HepG2 (cell line): ENCODE measurements around the gene VILL. TPM values are rescaled to one million over a fixed set of nuclear protein-coding genes. Genes with fewer than 3 reads are reported as not detected.
A peak's percentile ranks its signal among the peaks of the same experiment; 100 is the strongest.

ENCODE experiments used
- HOXA3 ChIP-seq: sonication (generic); formaldehyde crosslinking; IDR thresholded peaks from 2 replicates; pipeline ENCODE4 v1.5.0; 2020; ENCODE audit warnings: missing genetic modification reagents
- RFXAP ChIP-seq: sonication (generic); formaldehyde crosslinking; IDR thresholded peaks from 2 replicates; pipeline ENCODE4 v1.4.0; 2020; ENCODE audit warnings: missing genetic modification reagents, borderline replicate concordance
- microRNA-seq: library from miRNA; unstranded; fragments of <30 nt; microRNA quantifications from one replicate; pipeline ENCODE4, GENCODE V29; 2020
- polyA plus RNA-seq, 8 experiments: library from polyadenylated mRNA; depleted of rRNA in 3 of 8; stranded (reverse) in 7 of 8; unstranded in 1 of 8; fragments of >200 nt; fragmentation: Illumina TruSeq in 4 of 8; extraction: Trizol in 4 of 8; gene quantifications; 2 replicates each; pipeline versions ENCODE4 v1.2.1 to v1.2.3, GENCODE V29; 2011 to 2016; ENCODE audit warnings: low read depth in 4 of 8, missing spikeins in 1 of 8, mixed read lengths in 1 of 8; ENCODE audit not compliant: insufficient read depth in 1 of 8
- small RNA-seq, 3 experiments: library from RNA; depleted of rRNA; stranded (forward); fragments of <200 nt; gene quantifications; one replicate each; pipeline ENCODE3, GENCODE V24; 2012; ENCODE audit warnings: low read depth in 2 of 3, low replicate concordance in 1 of 3; ENCODE audit not compliant: insufficient read length in 3 of 3, insufficient read depth in 2 of 3
- total RNA-seq, 5 experiments: library from RNA; depleted of rRNA; stranded (reverse); fragments of >200 nt; fragmentation: Illumina TruSeq; extraction: Trizol; gene quantifications; 2 replicates each; pipeline ENCODE4 v1.2.3, GENCODE V29; 2016; ENCODE audit warnings: low read depth in 1 of 5

VILL gene
- total and polyA plus RNA-seq, 2 of the 13 experiments (the other 11 are each of a cell fraction or from before 2014, with no cell fraction given) = 3.2 to 5.3 TPM

- TF ChIP-seq RFXAP = no peak
- peak; percentile 64 for TF ChIP-seq HOXA3 (CRISPR knock-in tag)
Measured at GRCh38 chr3:38054499-38055001, 64.0 kb downstream of the VILL start (continued).

Small RNAs within 50 kb of the gene (microRNA-seq; reads per million reads assigned to microRNA genes)
- gene MIR26A1 = 6.8 reads per million, percentile 39 among the genes with 10 or more reads in this experiment

Small RNAs within 50 kb of the gene (small RNA-seq; reads per million reads assigned to genes)
- gene MIR26A1 (2.1 to 240 (median 60.8) reads per million in 3 experiments), gene RF00019 (0 reads per million in 3 experiments)

Other genes with a start within 250 kb of the VILL start
- 25.0 and 26.1 TPM in 2 replicates for gene CTDSPL, start 128.9 kb upstream of the VILL start, total RNA-seq (2016; rRNA removed; fragmentation: Illumina TruSeq; extraction: Trizol)
- gene CTDSPL, start 128.9 kb upstream of the VILL start, polyA plus RNA-seq (2011; rRNA removed) = 95.3 and 142 TPM in 2 replicates
- 10.1 and 11.4 TPM in 2 replicates for gene PLCD1, start 38.9 kb downstream of the VILL start, total RNA-seq (2016; rRNA removed; fragmentation: Illumina TruSeq; extraction: Trizol)
- 12.4 and 12.8 TPM in 2 replicates for gene PLCD1, start 38.9 kb downstream of the VILL start, polyA plus RNA-seq (2011; rRNA removed)
- gene DLEC1, start 48.4 kb downstream of the VILL start, total RNA-seq (2016; rRNA removed; fragmentation: Illumina TruSeq; extraction: Trizol) = not detected in 2 replicates
- gene DLEC1, start 48.4 kb downstream of the VILL start, polyA plus RNA-seq (2011; rRNA removed) = 0.09 and 0.13 TPM in 2 replicates
- 60.8 and 107 TPM in 2 replicates for gene ACAA1, start 146.3 kb downstream of the VILL start, total RNA-seq (2016; rRNA removed; fragmentation: Illumina TruSeq; extraction: Trizol)
- 188 and 221 TPM in 2 replicates for gene ACAA1, start 146.3 kb downstream of the VILL start, polyA plus RNA-seq (2011; rRNA removed)
- gene MYD88, start 147.9 kb downstream of the VILL start, total RNA-seq (2016; rRNA removed; fragmentation: Illumina TruSeq; extraction: Trizol) = 7.6 and 14.5 TPM in 2 replicates
- gene MYD88, start 147.9 kb downstream of the VILL start, polyA plus RNA-seq (2011; rRNA removed) = 32.7 and 36.6 TPM in 2 replicates
- gene OXSR1, start 174.8 kb downstream of the VILL start, total RNA-seq (2016; rRNA removed; fragmentation: Illumina TruSeq; extraction: Trizol) = 32.6 and 41.1 TPM in 2 replicates
- 25.9 and 27.4 TPM in 2 replicates for gene OXSR1, start 174.8 kb downstream of the VILL start, polyA plus RNA-seq (2011; rRNA removed)